Measurements from ENCODE around the gene AKAP10. TPM values are rescaled to one million over a fixed set of nuclear protein-coding genes. Genes with fewer than 3 reads are reported as not detected.
A peak's percentile ranks its signal among the peaks of the same experiment; 100 is the strongest.

The AKAP10 gene
- total and polyA plus RNA-seq, 2 of the 8 experiments (the other 6 are each of a cell fraction or from before 2014, with no cell fraction given) = 13.3 to 27.0 TPM

GRCh38 chr17:19867329-19868078, 110.1 kb downstream of the AKAP10 start, which contains the start of gene ULK2 (continued):
- peak; percentile 68 for TF ChIP-seq PHF8 (conservative IDR thresholded peaks at IDR 0.05; ENCODE audit: low read depth, low read length)
- TF ChIP-seq SIN3A (conservative IDR thresholded peaks at IDR 0.05 in 1 of 2, IDR thresholded peaks at IDR 0.05 in 1 of 2; ENCODE audit: low read depth in 1 of 2, low read length in 2 of 2) = peak in 1 of 2 experiments; percentile 41; a peak in 2 of 4 replicates
- TF ChIP-seq, protein P1, sequence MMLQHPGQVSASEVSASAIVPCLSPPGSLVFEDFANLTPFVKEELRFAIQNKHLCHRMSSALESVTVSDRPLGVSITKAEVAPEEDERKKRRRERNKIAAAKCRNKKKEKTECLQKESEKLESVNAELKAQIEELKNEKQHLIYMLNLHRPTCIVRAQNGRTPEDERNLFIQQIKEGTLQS (IDR thresholded peaks at IDR 0.05; ENCODE audit: insufficient read depth, low read depth, low read length) = no peak
- peak; percentile 90 for TF ChIP-seq TAF1 (IDR thresholded peaks at IDR 0.05; ENCODE audit: low read depth, low read length)
- peak in 1 of 2 experiments; percentile 74; a peak in 1 of 3 replicates for TF ChIP-seq EP300 (IDR thresholded peaks at IDR 0.05; ENCODE audit: borderline replicate concordance in 1 of 2, low read depth in 2 of 2, low read length in 2 of 2)
- TF ChIP-seq EZH2 (IDR thresholded peaks at IDR 0.05; ENCODE audit: low read depth, low read length, severe bottlenecking) = peak; percentile 20
- peak in 1 of 2 experiments; percentile 99; a peak in 3 of 4 replicates for TF ChIP-seq HDAC2 (IDR thresholded peaks at IDR 0.05; ENCODE audit: borderline replicate concordance in 1 of 2, low read depth in 2 of 2, low read length in 2 of 2)
- peak; percentile 94 for TF ChIP-seq BACH1 (IDR thresholded peaks at IDR 0.05; ENCODE audit: low read length)
- TF ChIP-seq SIX5 (IDR thresholded peaks at IDR 0.05; ENCODE audit: low read depth, low read length) = no peak
- TF ChIP-seq SP1 (IDR thresholded peaks at IDR 0.05; ENCODE audit: low read depth, low read length) = no peak
- TF ChIP-seq SP2 (IDR thresholded peaks at IDR 0.05; ENCODE audit: low read length) = no peak
- no peak for TF ChIP-seq CBX5 (IDR thresholded peaks at IDR 0.05; ENCODE audit: low read depth, low read length)
- no peak for TF ChIP-seq CEBPB (IDR thresholded peaks at IDR 0.05; ENCODE audit: low read depth, low read length)
- TF ChIP-seq POU5F1 (IDR thresholded peaks at IDR 0.05; ENCODE audit: low read depth, low read length) = no peak
- peak; percentile 89 for TF ChIP-seq TAF7 (optimal IDR thresholded peaks at IDR 0.05; ENCODE audit: borderline replicate concordance, low read depth, low read length)
- TF ChIP-seq, protein P2, sequence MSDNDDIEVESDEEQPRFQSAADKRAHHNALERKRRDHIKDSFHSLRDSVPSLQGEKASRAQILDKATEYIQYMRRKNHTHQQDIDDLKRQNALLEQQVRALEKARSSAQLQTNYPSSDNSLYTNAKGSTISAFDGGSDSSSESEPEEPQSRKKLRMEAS (IDR thresholded peaks at IDR 0.05) = peak; percentile 57
- no peak for TF ChIP-seq FOSL1 (IDR thresholded peaks at IDR 0.05; ENCODE audit: insufficient read depth, low read depth, low read length)
- no peak for TF ChIP-seq CTBP2 (IDR thresholded peaks at IDR 0.05; ENCODE audit: borderline replicate concordance, insufficient read depth, insufficient read length, low read length)
- TF ChIP-seq CREB1 (IDR thresholded peaks at IDR 0.05) = peak; percentile 53; the same call in 1 of the 2 replicates
- TF ChIP-seq CHD1 (IDR thresholded peaks at IDR 0.05; ENCODE audit: low read depth, low read length) = no peak
- TF ChIP-seq SP4 (IDR thresholded peaks at IDR 0.05; ENCODE audit: low read length) = no peak
- TF ChIP-seq ASH2L (IDR thresholded peaks at IDR 0.05; ENCODE audit: low read length) = no peak
- no peak for TF ChIP-seq KDM1A (IDR thresholded peaks at IDR 0.05; ENCODE audit: borderline replicate concordance, low read length)

Measured in H1 (cell line).